ENCODE results near the gene HBA1. TPM values are rescaled to one million over a fixed set of nuclear protein-coding genes. Genes with fewer than 3 reads are reported as not detected.
"Not testable (repeated sequence)": the region's sequence is repeated elsewhere in the genome, so short reads cannot be mapped to it uniquely, and the experiment has no call there.

HBA1 gene
- polyA plus RNA-seq, 2 donors, result 0.47 to 0.55 TPM

DNA sequence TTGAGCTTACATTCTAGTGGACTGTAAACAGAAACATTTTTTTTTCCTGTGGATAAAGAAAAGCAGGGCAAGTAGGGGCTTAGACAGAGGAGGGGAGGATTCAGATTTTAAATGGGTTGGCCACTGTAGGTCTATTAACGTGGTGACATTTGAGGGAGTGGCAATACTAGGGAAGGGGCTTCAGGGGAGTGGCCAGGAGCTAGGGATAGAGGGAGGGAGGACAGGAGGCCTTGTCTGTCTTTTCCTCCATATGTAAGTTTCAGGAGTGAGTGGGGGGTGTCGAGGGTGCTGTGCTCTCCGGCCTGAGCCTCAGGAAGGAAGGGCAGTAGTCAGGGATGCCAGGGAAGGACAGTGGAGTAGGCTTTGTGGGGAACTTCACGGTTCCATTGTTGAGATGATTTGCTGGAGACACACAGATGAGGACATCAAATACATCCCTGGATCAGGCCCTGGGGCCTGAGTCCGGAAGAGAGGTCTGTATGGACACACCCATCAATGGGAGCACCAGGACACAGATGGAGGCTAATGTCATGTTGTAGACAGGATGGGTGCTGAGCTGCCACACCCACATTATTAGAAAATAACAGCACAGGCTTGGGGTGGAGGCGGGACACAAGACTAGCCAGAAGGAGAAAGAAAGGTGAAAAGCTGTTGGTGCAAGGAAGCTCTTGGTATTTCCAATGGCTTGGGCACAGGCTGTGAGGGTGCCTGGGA is 17.2 kb upstream of the HBA1 start:
- H3K4me1 ChIP-seq (ENCODE audit: control insufficient read depth in 2 of 2, insufficient read depth in 2 of 2, low read length in 1 of 2), result peaks cover 0 to 2% of the 10 kb centered on the region in 2 donors
- H3K36me3 ChIP-seq (ENCODE audit: control insufficient read depth in 2 of 2, insufficient read depth in 2 of 2, low read length in 1 of 2), result no peaks in the 10 kb centered on the region
- H3K27me3 ChIP-seq (ENCODE audit: control insufficient read depth in 1 of 2, insufficient read depth in 2 of 2, low read length in 2 of 2), result no peaks in the 10 kb centered on the region
- H3K4me3 ChIP-seq (ENCODE audit: low read depth in 1 of 2, low read length in 2 of 2), result no peak overlapping the region
- no peak overlapping the region for H3K27ac ChIP-seq (ENCODE audit: low read depth in 2 of 2, low read length in 1 of 2)
- H3K9me3 ChIP-seq (ENCODE audit: control insufficient read depth in 2 of 2, insufficient read depth in 1 of 2, low read depth in 1 of 2, low read length in 1 of 2), result no peaks in the 10 kb centered on the region
- 39 to 52% methylated on average over 6 of the region's 6 CpGs for WGBS, 2 donors

DNA sequence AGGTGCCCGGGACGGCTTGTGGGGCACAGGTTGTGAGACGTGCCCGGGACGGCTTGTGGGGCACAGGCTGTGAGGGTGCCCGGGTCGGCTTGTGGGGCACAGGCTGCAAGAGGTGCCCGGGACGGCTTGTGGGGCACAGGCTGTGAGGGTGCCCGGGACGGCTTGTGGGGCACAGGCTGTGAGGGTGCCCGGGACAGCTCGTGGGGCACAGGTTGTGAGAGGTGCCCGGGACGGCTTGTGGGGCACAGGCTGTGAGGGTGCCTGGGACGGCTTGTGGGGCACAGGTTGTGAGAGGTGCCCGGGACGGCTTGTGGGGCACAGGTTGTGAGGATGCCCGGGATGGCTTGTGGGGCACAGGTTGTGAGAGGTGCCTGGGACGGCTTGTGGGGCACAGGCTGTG is 16.2 kb upstream of the HBA1 start:
- not testable (repeated sequence) for H3K4me1 ChIP-seq (ENCODE audit: control insufficient read depth in 2 of 2, insufficient read depth in 2 of 2, low read length in 1 of 2); H3K4me3 ChIP-seq (ENCODE audit: low read depth in 1 of 2, low read length in 2 of 2); H3K27ac ChIP-seq (ENCODE audit: low read depth in 2 of 2, low read length in 1 of 2); H3K9me3 ChIP-seq (ENCODE audit: control insufficient read depth in 2 of 2, insufficient read depth in 1 of 2, low read depth in 1 of 2, low read length in 1 of 2); H3K36me3 ChIP-seq (ENCODE audit: control insufficient read depth in 2 of 2, insufficient read depth in 2 of 2, low read length in 1 of 2); H3K27me3 ChIP-seq (ENCODE audit: control insufficient read depth in 1 of 2, insufficient read depth in 2 of 2, low read length in 2 of 2)
- 74% methylated on average over 17 to 20 of the region's 20 CpGs for WGBS, 2 donors

DNA sequence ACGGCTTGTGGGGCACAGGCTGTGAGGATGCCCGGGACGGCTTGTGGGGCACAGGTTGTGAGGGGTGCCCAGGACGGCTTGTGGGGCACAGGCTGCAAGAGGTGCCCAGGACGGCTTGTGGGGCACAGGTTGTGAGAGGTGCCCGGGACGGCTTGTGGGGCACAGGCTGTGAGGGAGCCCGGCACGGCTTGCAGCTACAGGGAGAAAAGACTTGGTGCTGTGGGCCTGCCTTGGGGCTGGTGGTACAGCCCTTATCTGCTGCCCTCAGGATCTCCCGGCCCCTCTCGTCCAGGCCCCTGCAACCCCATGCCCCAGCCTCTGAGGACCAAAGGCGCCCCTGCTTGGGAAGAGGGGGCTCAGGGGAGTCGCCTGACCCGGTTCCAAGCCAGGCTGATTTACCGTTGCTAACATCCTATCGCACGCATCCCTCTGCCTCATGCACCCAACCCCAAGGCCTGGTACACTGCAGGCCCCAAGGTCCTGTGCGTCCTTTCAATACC is 15.7 kb upstream of the HBA1 start:
- H3K36me3 ChIP-seq (ENCODE audit: control insufficient read depth in 2 of 2, insufficient read depth in 2 of 2, low read length in 1 of 2), result no peaks in the 10 kb centered on the region
- H3K4me3 ChIP-seq (ENCODE audit: low read depth in 1 of 2, low read length in 2 of 2), result no peak overlapping the region
- no peaks in the 10 kb centered on the region for H3K9me3 ChIP-seq (ENCODE audit: control insufficient read depth in 2 of 2, insufficient read depth in 1 of 2, low read depth in 1 of 2, low read length in 1 of 2)
- no peak overlapping the region for H3K27ac ChIP-seq (ENCODE audit: low read depth in 2 of 2, low read length in 1 of 2)
- H3K27me3 ChIP-seq (ENCODE audit: control insufficient read depth in 1 of 2, insufficient read depth in 2 of 2, low read length in 2 of 2), result peaks cover 0 to 8% of the 10 kb centered on the region in 2 donors
- 60 to 63% methylated on average over 15 to 18 of the region's 18 CpGs for WGBS, 2 donors
- peaks cover 0 to 6% of the 10 kb centered on the region in 2 donors for H3K4me1 ChIP-seq (ENCODE audit: control insufficient read depth in 2 of 2, insufficient read depth in 2 of 2, low read length in 1 of 2)

DNA sequence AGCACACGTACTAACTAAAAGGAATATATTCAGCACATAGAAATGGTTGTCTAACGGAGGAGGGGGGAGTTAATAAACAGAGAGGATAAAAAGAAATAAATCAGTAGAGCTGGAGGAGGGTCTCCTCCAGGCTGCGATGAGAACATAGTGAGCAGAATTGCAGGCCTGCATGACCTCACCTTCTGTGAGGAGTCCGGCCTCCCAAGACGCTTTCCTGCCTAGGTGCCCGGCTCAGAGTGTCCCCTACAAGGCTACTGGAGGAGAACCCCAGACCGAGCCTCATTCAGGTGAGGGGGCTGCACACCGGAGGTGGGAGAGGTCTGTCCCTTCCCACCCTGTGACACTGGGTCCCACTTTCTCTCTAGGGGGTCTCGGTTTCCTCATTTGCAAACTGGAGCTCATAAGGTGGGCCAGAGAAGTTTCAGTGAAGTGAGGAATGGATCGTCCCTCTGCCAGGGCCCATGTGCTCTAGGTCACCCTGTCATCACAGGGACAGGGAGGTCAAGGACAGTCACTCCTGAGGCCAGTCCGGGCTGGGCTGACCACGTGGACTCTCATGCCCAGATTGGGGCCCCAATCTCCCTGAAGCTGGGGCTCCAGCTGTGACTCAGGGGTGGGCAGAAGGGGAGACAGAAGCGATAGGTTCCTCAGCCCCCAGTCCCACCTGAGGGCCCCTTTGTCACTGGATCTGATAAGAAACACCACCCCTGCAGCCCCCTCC is 14.0 kb upstream of the HBA1 start:
- 84 to 88% methylated on average over 13 of the region's 13 CpGs for WGBS, 2 donors

DNA sequence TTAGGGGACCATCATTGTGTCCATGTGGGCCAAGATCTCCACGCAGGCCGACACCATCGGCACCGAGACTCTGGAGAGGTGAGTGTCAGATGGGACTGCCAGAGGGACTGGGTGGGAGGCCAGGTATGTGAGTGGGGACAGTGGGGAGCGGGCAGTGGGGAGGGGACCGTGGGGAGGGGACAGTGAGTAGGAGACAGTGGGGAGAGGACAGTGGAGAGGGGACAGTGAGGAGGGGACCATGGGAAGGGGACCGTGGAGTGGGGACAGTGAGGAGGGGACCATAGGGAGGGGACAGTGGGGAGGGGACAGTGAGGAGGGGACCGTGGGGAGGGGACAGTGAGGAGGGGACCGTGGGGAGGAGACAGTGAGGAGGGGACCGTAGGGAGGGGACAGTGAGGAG is 13.3 kb upstream of the HBA1 start:
- not testable (repeated sequence) for H3K9me3 ChIP-seq (ENCODE audit: control insufficient read depth in 2 of 2, insufficient read depth in 1 of 2, low read depth in 1 of 2, low read length in 1 of 2); H3K27ac ChIP-seq (ENCODE audit: low read depth in 2 of 2, low read length in 1 of 2); H3K4me3 ChIP-seq (ENCODE audit: low read depth in 1 of 2, low read length in 2 of 2); H3K36me3 ChIP-seq (ENCODE audit: control insufficient read depth in 2 of 2, insufficient read depth in 2 of 2, low read length in 1 of 2)
- 87 to 96% methylated on average over 7 to 10 of the region's 10 CpGs for WGBS, 2 donors
- Histone ChIP-seq H3K27me3 (ENCODE audit: control insufficient read depth in 1 of 2, insufficient read depth in 2 of 2, low read length in 2 of 2) (peaks cover 0 to 28% of the 10 kb centered on the region in 2 donors), H3K4me1 (ENCODE audit: control insufficient read depth in 2 of 2, insufficient read depth in 2 of 2, low read length in 1 of 2) (peaks cover 0 to 13% of the 10 kb centered on the region in 2 donors)

More for the DNA sequence above, 14.0 kb upstream of the HBA1 start:
- no peaks in the 10 kb centered on the region for H3K36me3 ChIP-seq (ENCODE audit: control insufficient read depth in 2 of 2, insufficient read depth in 2 of 2, low read length in 1 of 2)
- no peak overlapping the region for H3K4me3 ChIP-seq (ENCODE audit: low read depth in 1 of 2, low read length in 2 of 2)
- peaks cover 0 to 13% of the 10 kb centered on the region in 2 donors for H3K4me1 ChIP-seq (ENCODE audit: control insufficient read depth in 2 of 2, insufficient read depth in 2 of 2, low read length in 1 of 2)
- H3K27ac ChIP-seq (ENCODE audit: low read depth in 2 of 2, low read length in 1 of 2), result no peak overlapping the region
- H3K27me3 ChIP-seq (ENCODE audit: control insufficient read depth in 1 of 2, insufficient read depth in 2 of 2, low read length in 2 of 2), result peaks cover 0 to 24% of the 10 kb centered on the region in 2 donors
- H3K9me3 ChIP-seq (ENCODE audit: control insufficient read depth in 2 of 2, insufficient read depth in 1 of 2, low read depth in 1 of 2, low read length in 1 of 2), result no peaks in the 10 kb centered on the region

DNA sequence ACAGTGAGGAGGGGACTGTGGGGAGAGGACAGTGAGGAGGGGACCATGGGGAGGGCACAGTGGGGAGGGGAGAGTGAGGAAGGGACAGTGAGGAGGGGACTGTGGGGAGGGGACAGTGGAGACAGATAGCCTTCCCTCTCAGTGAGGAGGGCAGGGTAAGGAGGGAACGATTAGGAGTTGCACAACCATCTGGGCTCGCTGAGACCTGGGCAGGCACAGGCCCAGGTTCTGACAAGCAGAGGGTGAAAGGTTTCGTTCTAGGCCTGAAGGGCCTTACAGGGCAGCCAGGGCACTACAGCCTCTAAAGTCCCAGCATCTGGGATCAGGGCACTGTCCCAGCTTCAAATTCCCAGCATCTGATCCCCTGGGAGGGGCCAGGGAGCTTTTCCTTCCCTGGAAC is 12.8 kb upstream of the HBA1 start:
- not testable (repeated sequence) for H3K4me3 ChIP-seq (ENCODE audit: low read depth in 1 of 2, low read length in 2 of 2); H3K36me3 ChIP-seq (ENCODE audit: control insufficient read depth in 2 of 2, insufficient read depth in 2 of 2, low read length in 1 of 2); H3K27ac ChIP-seq (ENCODE audit: low read depth in 2 of 2, low read length in 1 of 2); H3K9me3 ChIP-seq (ENCODE audit: control insufficient read depth in 2 of 2, insufficient read depth in 1 of 2, low read depth in 1 of 2, low read length in 1 of 2)
- WGBS, 2 donors, result 0 to 9% methylated on average over 1 to 2 of the region's 3 CpGs
- peaks cover 0 to 28% of the 10 kb centered on the region in 2 donors for H3K27me3 ChIP-seq (ENCODE audit: control insufficient read depth in 1 of 2, insufficient read depth in 2 of 2, low read length in 2 of 2)
- H3K4me1 ChIP-seq (ENCODE audit: control insufficient read depth in 2 of 2, insufficient read depth in 2 of 2, low read length in 1 of 2), result peaks cover 0 to 16% of the 10 kb centered on the region in 2 donors

DNA sequence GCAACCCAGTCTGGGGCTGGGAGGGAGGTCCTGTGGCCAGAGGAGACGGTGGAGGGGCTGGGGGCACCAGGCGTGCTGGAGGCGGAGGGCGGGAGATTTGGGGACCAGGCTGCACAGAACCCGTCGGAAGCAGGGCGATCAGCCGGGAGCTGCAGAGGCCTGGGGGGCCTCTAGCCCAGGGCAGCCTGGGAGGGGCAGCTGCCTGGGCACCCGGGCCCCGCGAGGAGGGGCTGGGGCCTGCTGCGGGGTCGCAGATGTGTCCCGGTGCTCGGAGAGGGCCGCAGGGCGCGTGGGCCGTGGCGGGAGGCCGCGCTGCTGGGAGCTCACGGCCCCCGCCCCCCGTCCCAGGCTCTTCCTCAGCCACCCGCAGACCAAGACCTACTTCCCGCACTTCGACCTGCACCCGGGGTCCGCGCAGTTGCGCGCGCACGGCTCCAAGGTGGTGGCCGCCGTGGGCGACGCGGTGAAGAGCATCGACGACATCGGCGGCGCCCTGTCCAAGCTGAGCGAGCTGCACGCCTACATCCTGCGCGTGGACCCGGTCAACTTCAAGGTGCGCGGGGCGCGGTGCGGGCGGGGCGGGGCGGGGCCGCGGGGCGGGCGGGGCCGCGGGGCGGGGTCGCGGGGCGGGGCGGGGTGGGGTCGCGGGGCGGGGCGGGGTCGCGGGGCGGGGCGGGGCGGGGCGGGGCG is 12.2 kb upstream of the HBA1 start:
- not testable (repeated sequence) for H3K36me3 ChIP-seq (ENCODE audit: control insufficient read depth in 2 of 2, insufficient read depth in 2 of 2, low read length in 1 of 2); H3K9me3 ChIP-seq (ENCODE audit: control insufficient read depth in 2 of 2, insufficient read depth in 1 of 2, low read depth in 1 of 2, low read length in 1 of 2); H3K4me3 ChIP-seq (ENCODE audit: low read depth in 1 of 2, low read length in 2 of 2); H3K27ac ChIP-seq (ENCODE audit: low read depth in 2 of 2, low read length in 1 of 2)
- H3K27me3 ChIP-seq (ENCODE audit: control insufficient read depth in 1 of 2, insufficient read depth in 2 of 2, low read length in 2 of 2), result peaks cover 0 to 28% of the 10 kb centered on the region in 2 donors
- WGBS, 2 donors, result 2% methylated on average over 22 of the region's 80 CpGs; no CpG with 5 or more reads in 1 of the 2 donors
- H3K4me1 ChIP-seq (ENCODE audit: control insufficient read depth in 2 of 2, insufficient read depth in 2 of 2, low read length in 1 of 2), result peaks cover 0 to 16% of the 10 kb centered on the region in 2 donors

DNA sequence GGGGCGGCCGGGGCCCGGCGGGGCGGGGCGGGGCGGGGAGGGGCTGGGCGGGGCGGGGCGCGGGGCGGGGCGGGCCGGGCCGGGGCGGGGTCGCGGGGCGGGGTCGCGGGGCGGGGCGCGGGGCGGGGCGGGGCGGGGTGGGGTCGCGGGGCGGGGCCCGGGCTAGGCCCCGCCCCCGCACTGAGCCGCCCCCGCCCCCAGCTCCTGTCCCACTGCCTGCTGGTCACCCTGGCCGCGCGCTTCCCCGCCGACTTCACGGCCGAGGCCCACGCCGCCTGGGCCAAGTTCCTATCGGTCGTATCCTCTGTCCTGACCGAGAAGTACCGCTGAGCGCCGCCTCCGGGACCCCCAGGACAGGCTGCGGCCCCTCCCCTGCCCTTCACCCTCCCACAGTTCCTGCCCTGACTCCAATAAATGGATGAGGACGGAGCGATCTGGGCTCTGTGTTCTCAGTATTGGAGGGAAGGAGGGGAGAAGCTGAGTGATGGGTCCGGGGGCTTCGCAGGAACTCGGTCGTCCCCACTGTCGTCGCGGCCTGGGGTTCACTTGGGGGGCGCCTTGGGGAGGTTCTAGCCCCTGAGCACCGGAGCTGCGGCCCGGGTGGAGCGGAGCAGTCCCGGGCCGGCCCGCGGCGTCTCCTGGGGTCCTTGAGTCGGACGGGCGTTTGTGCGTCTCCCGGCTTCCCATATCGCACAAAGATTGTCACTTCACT is 11.5 kb upstream of the HBA1 start:
- H3K27ac ChIP-seq (ENCODE audit: low read depth in 2 of 2, low read length in 1 of 2), result no peak overlapping the region
- peaks cover 0 to 28% of the 10 kb centered on the region in 2 donors for H3K27me3 ChIP-seq (ENCODE audit: control insufficient read depth in 1 of 2, insufficient read depth in 2 of 2, low read length in 2 of 2)
- no peaks in the 10 kb centered on the region for H3K36me3 ChIP-seq (ENCODE audit: control insufficient read depth in 2 of 2, insufficient read depth in 2 of 2, low read length in 1 of 2)
- H3K9me3 ChIP-seq (ENCODE audit: control insufficient read depth in 2 of 2, insufficient read depth in 1 of 2, low read depth in 1 of 2, low read length in 1 of 2), result peaks cover 0 to 3% of the 10 kb centered on the region in 2 donors
- WGBS, 2 donors, result 2 to 5% methylated on average over 30 to 70 of the region's 77 CpGs
- no peak overlapping the region for H3K4me3 ChIP-seq (ENCODE audit: low read depth in 1 of 2, low read length in 2 of 2)
- peaks cover 0 to 16% of the 10 kb centered on the region in 2 donors for H3K4me1 ChIP-seq (ENCODE audit: control insufficient read depth in 2 of 2, insufficient read depth in 2 of 2, low read length in 1 of 2)

Data from esophagus (tissue), 2 donors.